Epithelial cell of alveolus of lung (primary cell): ENCODE data around the gene RFPL3. TPM values are rescaled to one million over a fixed set of nuclear protein-coding genes. Genes with fewer than 3 reads are reported as not detected.

Experiments
- total RNA-seq: library from RNA; depleted of rRNA; stranded (reverse); fragments of >200 nt; gene quantifications from 2 replicates; pipeline ENCODE4 v1.2.1, GENCODE V29; 2015

Gene RFPL3
- not detected in 2 replicates for total RNA-seq

DNA sequence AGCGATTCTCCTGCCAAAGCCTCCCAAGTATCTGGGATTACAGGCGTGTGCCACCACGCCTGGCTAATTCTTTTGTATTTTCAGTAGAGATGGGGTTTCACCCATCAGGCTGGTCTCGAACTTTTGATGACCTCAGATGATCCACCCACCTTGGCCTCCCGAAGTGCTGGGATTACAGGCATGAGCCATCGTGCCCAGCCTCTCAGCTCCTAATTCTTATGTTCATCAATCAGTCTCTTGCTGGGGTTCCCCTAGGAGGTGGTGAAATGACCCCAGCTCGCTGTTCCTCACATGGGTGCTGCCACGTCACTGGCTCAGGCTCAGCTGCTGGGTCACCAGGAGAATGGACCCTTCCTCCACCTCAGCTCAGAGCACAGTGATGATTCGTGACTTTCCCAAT is at the start of gene RFPL3:
Gene RFPL3 (plus strand): TSS at position 301 of the 400 bp plus-strand sequence. CDS start 205 bp downstream, outside the sequence.

Other genes with a start within 250 kb of the RFPL3 start
- not detected in 2 replicates for gene C22orf42, start 198.6 kb upstream of the RFPL3 start, total RNA-seq
- gene RFPL2, start 152.8 kb upstream of the RFPL3 start, total RNA-seq = not detected in 2 replicates
- gene SLC5A4, start 102.5 kb upstream of the RFPL3 start, total RNA-seq = not detected in 2 replicates
- 49.5 and 90.2 TPM in 2 replicates for gene RTCB, start 54.4 kb downstream of the RFPL3 start, total RNA-seq
- gene BPIFC, start 106.6 kb downstream of the RFPL3 start, total RNA-seq = 0.13 TPM in 1 of 2 replicates, not detected in the other
- gene FBXO7, start 116.9 kb downstream of the RFPL3 start, total RNA-seq = 66.1 and 71.4 TPM in 2 replicates